ENCODE measurements around the gene PVR.

GRCh38 chr19:44647144-44647543 is 3.4 kb downstream of the PVR start:
- TF ChIP-seq EP300 (IDR thresholded peaks at IDR 0.05) = no peak
- no peak for TF ChIP-seq POLR2AphosphoS5 (IDR thresholded peaks at IDR 0.05)
